Liver (tissue), 9 donors: ENCODE results near the gene NR1D1. TPM values are rescaled to one million over a fixed set of nuclear protein-coding genes. Genes with fewer than 3 reads are reported as not detected.

Experiments used
- DNase-seq: peaks from one replicate; pipeline ENCODE4 v3.0.0-alpha.2; 2017; ENCODE audit warnings: low spot score
- H3K27ac ChIP-seq, 2 donors: one replicate each; pipeline ENCODE4 v1.7.0; 2013; ENCODE audit warnings: inconsistent platforms in 2 of 2, low read length in 2 of 2, control low read depth in 1 of 2, low read depth in 1 of 2, mild to moderate bottlenecking in 1 of 2
- H3K27me3 ChIP-seq, 4 donors: one replicate each; pipeline versions ENCODE4 v1.6.1 to v1.7.0; 2013; ENCODE audit warnings: low read length in 3 of 4, inconsistent platforms in 1 of 4, mild to moderate bottlenecking in 1 of 4, moderate library complexity in 1 of 4; ENCODE audit not compliant: control insufficient read depth in 4 of 4, insufficient read depth in 4 of 4
- H3K36me3 ChIP-seq, 4 donors: one replicate each; pipeline versions ENCODE4 v1.6.1 to v1.7.0; 2013; ENCODE audit warnings: low read length in 3 of 4, mild to moderate bottlenecking in 3 of 4, low read depth in 1 of 4, moderate library complexity in 1 of 4; ENCODE audit not compliant: control insufficient read depth in 4 of 4, insufficient read depth in 3 of 4
- H3K4me1 ChIP-seq, 4 donors: one replicate each; pipeline versions ENCODE4 v1.6.1 to v1.7.0; 2013; ENCODE audit warnings: low read length in 3 of 4, mild to moderate bottlenecking in 3 of 4, moderate library complexity in 1 of 4; ENCODE audit not compliant: control insufficient read depth in 4 of 4, insufficient read depth in 4 of 4
- H3K4me3 ChIP-seq, 3 donors: one replicate each; pipeline versions ENCODE4 v1.6.1 to v1.7.0; 2013; ENCODE audit warnings: low read length in 3 of 3, control low read depth in 1 of 3, low read depth in 1 of 3, mild to moderate bottlenecking in 1 of 3
- H3K9ac ChIP-seq, 2 donors: one replicate each; pipeline ENCODE4 v1.7.0; 2013; ENCODE audit warnings: low read length in 2 of 2, mild to moderate bottlenecking in 2 of 2, moderate library complexity in 2 of 2, control low read depth in 1 of 2, low read depth in 1 of 2
- H3K9me3 ChIP-seq, 4 donors: one replicate each; pipeline versions ENCODE4 v1.6.1 to v1.7.0; 2013; ENCODE audit warnings: low read length in 3 of 4; ENCODE audit not compliant: control insufficient read depth in 4 of 4
- ATF3 ChIP-seq: IDR thresholded peaks from 2 replicates; pipeline ENCODE4 v1.6.1; 2016; ENCODE audit warnings: antibody characterized with exemption
- EGR1 ChIP-seq, 2 donors: IDR thresholded peaks; 2 replicates each; pipeline ENCODE4 v1.6.1; 2016 to 2018; ENCODE audit warnings: antibody characterized with exemption in 2 of 2, low read depth in 2 of 2
- FOXA1 ChIP-seq: IDR thresholded peaks from 2 replicates; pipeline ENCODE4 v1.6.1; 2016; ENCODE audit warnings: antibody characterized with exemption
- FOXA2 ChIP-seq: IDR thresholded peaks from 2 replicates; pipeline ENCODE4 v1.6.1; 2016; ENCODE audit warnings: antibody characterized with exemption
- GABPA ChIP-seq, 2 donors: IDR thresholded peaks in 1 of 2; conservative IDR thresholded peaks in 1 of 2; 2 replicates each; pipeline ENCODE4 v1.6.1; 2016; ENCODE audit warnings: antibody characterized with exemption in 2 of 2, mild to moderate bottlenecking in 1 of 2, moderate library complexity in 1 of 2
- HNF4G ChIP-seq: IDR thresholded peaks from 2 replicates; pipeline ENCODE4 v1.6.1; 2016; ENCODE audit warnings: antibody characterized with exemption
- JUND ChIP-seq, 2 donors: IDR thresholded peaks; 2 replicates each; pipeline ENCODE4 v1.6.1; 2016; ENCODE audit warnings: antibody characterized with exemption in 2 of 2
- NR2F2 ChIP-seq: IDR thresholded peaks from 2 replicates; pipeline ENCODE4 v1.6.1; 2016; ENCODE audit warnings: antibody characterized with exemption
- RAD21 ChIP-seq, 2 donors: IDR thresholded peaks; 2 replicates each; pipeline ENCODE4 v1.6.1; 2016; ENCODE audit warnings: antibody characterized with exemption in 2 of 2, mild to moderate bottlenecking in 2 of 2
- RXRA ChIP-seq, 2 donors: IDR thresholded peaks; 2 replicates each; pipeline ENCODE4 v1.6.1; 2017 to 2018; ENCODE audit warnings: antibody characterized with exemption in 2 of 2, mild to moderate bottlenecking in 1 of 2
- SP1 ChIP-seq: IDR thresholded peaks from 2 replicates; pipeline ENCODE4 v1.6.1; 2018; ENCODE audit warnings: antibody characterized with exemption, mild to moderate bottlenecking
- TAF1 ChIP-seq: conservative IDR thresholded peaks from 2 replicates; pipeline ENCODE4 v1.6.1; 2016; ENCODE audit warnings: antibody characterized with exemption, mild to moderate bottlenecking
- YY1 ChIP-seq: IDR thresholded peaks from 2 replicates; pipeline ENCODE4 v1.6.1; 2016; ENCODE audit warnings: antibody characterized with exemption, mild to moderate bottlenecking
- WGBS: extraction: QIAGEN DNeasy Blood & Tissue Kit; methylation state at CpG from one replicate; pipeline ENCODE4 v1.1.7; 2013; 5-methylcytosine and 5-hydroxymethylcytosine counted together
- polyA plus RNA-seq, 2 donors: library from polyadenylated mRNA; stranded (reverse) in 1 of 2; unstranded in 1 of 2; fragments of 200-250 nt in 1 of 2; fragments of >200 nt in 1 of 2; fragmentation: Nextera tagmentation in 1 of 2; extraction: Ambion mirVana in 1 of 2; gene quantifications; one replicate each; pipeline versions ENCODE4 v1.2.1 to v1.2.3, GENCODE V29; 2013 to 2015
- total RNA-seq, 2 donors: library from RNA; depleted of rRNA; stranded (reverse); fragments of >200 nt; gene quantifications; one replicate each; pipeline ENCODE4 v1.2.3, GENCODE V29; 2014
- TF ChIP-seq, protein P1 (sequence below): fragments of 150-350 bp; IDR thresholded peaks from 2 replicates; pipeline ENCODE4 v1.5.1; 2017; ENCODE audit warnings: improper control_type of control experiment, low read depth, low read length; ENCODE audit not compliant: missing input control
- TF ChIP-seq, protein P2 (sequence below): IDR thresholded peaks from 2 replicates; pipeline ENCODE4 v1.6.1; 2016; ENCODE audit warnings: antibody characterized with exemption
- TF ChIP-seq, protein P3 (sequence below): IDR thresholded peaks from 2 replicates; pipeline ENCODE4 v1.6.1; 2016; ENCODE audit warnings: antibody characterized with exemption
- TF ChIP-seq, protein P4 (sequence below): IDR thresholded peaks from 2 replicates; pipeline ENCODE4 v1.6.1; 2016; ENCODE audit warnings: antibody characterized with exemption, mild to moderate bottlenecking
- donor health status: healthy.
- donor health status: healthy.
- donor health status: healthy.
- donor health status: healthy.
- donor health status: healthy.

NR1D1 gene
- total and polyA plus RNA-seq, 4 donors: 0.84 to 13.7 (median 5.6) TPM

GRCh38 chr17:40076591-40076990, 23.8 kb downstream of the NR1D1 start:
- TF ChIP-seq, protein P1, sequence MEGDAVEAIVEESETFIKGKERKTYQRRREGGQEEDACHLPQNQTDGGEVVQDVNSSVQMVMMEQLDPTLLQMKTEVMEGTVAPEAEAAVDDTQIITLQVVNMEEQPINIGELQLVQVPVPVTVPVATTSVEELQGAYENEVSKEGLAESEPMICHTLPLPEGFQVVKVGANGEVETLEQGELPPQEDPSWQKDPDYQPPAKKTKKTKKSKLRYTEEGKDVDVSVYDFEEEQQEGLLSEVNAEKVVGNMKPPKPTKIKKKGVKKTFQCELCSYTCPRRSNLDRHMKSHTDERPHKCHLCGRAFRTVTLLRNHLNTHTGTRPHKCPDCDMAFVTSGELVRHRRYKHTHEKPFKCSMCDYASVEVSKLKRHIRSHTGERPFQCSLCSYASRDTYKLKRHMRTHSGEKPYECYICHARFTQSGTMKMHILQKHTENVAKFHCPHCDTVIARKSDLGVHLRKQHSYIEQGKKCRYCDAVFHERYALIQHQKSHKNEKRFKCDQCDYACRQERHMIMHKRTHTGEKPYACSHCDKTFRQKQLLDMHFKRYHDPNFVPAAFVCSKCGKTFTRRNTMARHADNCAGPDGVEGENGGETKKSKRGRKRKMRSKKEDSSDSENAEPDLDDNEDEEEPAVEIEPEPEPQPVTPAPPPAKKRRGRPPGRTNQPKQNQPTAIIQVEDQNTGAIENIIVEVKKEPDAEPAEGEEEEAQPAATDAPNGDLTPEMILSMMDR: no peak
- TF ChIP-seq RAD21 (IDR thresholded peaks at IDR 0.05) (no peak), FOXA1 (no peak), HNF4G (no peak), FOXA2 (no peak), RXRA (IDR thresholded peaks at IDR 0.05) (no peak), SP1 (no peak), NR2F2 (no peak), YY1 (no peak), GABPA (IDR thresholded peaks at IDR 0.05 in 1 of 2, conservative IDR thresholded peaks at IDR 0.05 in 1 of 2) (no peak), TAF1 (no peak), ATF3 (no peak), JUND (IDR thresholded peaks at IDR 0.05) (no peak), EGR1 (IDR thresholded peaks at IDR 0.05; ENCODE audit: low read depth in 2 of 2) (no peak)
- TF ChIP-seq, protein P2, sequence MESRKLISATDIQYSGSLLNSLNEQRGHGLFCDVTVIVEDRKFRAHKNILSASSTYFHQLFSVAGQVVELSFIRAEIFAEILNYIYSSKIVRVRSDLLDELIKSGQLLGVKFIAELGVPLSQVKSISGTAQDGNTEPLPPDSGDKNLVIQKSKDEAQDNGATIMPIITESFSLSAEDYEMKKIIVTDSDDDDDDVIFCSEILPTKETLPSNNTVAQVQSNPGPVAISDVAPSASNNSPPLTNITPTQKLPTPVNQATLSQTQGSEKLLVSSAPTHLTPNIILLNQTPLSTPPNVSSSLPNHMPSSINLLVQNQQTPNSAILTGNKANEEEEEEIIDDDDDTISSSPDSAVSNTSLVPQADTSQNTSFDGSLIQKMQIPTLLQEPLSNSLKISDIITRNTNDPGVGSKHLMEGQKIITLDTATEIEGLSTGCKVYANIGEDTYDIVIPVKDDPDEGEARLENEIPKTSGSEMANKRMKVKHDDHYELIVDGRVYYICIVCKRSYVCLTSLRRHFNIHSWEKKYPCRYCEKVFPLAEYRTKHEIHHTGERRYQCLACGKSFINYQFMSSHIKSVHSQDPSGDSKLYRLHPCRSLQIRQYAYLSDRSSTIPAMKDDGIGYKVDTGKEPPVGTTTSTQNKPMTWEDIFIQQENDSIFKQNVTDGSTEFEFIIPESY: no peak
- TF ChIP-seq, protein P3, sequence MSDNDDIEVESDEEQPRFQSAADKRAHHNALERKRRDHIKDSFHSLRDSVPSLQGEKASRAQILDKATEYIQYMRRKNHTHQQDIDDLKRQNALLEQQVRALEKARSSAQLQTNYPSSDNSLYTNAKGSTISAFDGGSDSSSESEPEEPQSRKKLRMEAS: no peak
- TF ChIP-seq, protein P4, sequence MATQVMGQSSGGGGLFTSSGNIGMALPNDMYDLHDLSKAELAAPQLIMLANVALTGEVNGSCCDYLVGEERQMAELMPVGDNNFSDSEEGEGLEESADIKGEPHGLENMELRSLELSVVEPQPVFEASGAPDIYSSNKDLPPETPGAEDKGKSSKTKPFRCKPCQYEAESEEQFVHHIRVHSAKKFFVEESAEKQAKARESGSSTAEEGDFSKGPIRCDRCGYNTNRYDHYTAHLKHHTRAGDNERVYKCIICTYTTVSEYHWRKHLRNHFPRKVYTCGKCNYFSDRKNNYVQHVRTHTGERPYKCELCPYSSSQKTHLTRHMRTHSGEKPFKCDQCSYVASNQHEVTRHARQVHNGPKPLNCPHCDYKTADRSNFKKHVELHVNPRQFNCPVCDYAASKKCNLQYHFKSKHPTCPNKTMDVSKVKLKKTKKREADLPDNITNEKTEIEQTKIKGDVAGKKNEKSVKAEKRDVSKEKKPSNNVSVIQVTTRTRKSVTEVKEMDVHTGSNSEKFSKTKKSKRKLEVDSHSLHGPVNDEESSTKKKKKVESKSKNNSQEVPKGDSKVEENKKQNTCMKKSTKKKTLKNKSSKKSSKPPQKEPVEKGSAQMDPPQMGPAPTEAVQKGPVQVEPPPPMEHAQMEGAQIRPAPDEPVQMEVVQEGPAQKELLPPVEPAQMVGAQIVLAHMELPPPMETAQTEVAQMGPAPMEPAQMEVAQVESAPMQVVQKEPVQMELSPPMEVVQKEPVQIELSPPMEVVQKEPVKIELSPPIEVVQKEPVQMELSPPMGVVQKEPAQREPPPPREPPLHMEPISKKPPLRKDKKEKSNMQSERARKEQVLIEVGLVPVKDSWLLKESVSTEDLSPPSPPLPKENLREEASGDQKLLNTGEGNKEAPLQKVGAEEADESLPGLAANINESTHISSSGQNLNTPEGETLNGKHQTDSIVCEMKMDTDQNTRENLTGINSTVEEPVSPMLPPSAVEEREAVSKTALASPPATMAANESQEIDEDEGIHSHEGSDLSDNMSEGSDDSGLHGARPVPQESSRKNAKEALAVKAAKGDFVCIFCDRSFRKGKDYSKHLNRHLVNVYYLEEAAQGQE: no peak
- Histone ChIP-seq H3K4me1 (peaks cover 25 to 46% (median 31%) of the 10 kb centered on the region in 4 donors), H3K27ac (no peak overlapping the region), H3K27me3 (no peaks in the 10 kb centered on the region), H3K36me3 (no peaks in the 10 kb centered on the region), H3K4me3 (no peak overlapping the region), H3K9ac (no peak overlapping the region), H3K9me3 (no peaks in the 10 kb centered on the region)
- WGBS: 94% methylated on average over 7 of the region's 7 CpGs
- no peak for DNase-seq
